Measurements from ENCODE around the gene NUMA1.

NUMA1 gene

GRCh38 chr11:72102946-72103753 is 22.8 kb upstream of the NUMA1 start, which contains the start of gene LAMTOR1:
Gene LAMTOR1 (minus strand): TSS chr11:72103297. CDS start chr11:72103224, 73 bp downstream.
- intact Hi-C loops (cut with DNase I): loop anchor here (1.0 to 5.0 kb wide), 3 partner anchors 9 to 176 kb away; partner anchors contain the start of genes ANAPC15, LRRC51, NUMA1 and RNF121

GRCh38 chr11:72102631-72102945 is 22.2 kb upstream of the NUMA1 start:
- DNase-seq: no peak
- intact Hi-C loops (cut with DNase I): loop anchor here (5.0 kb wide), 1 partner anchor 175 kb away; the partner anchor contains the start of genes RNF121 and XNDC1N

More at GRCh38 chr11:72102946-72103753, 22.8 kb upstream of the NUMA1 start, which contains the start of gene LAMTOR1:
- DNase-seq: peak; percentile 97 to 100 (median 99)

- intact Hi-C loops (cut with DNase I): loop anchor here (5.0 kb wide), 1 partner anchor 175 kb away; the partner anchor contains the start of genes RNF121 and XNDC1N
- peak in 1 of 10 donors; percentile 9 for DNase-seq
Measured at GRCh38 chr11:72102162-72102561, 21.8 kb upstream of the NUMA1 start.

GRCh38 chr11:72100462-72100861 is 20.1 kb upstream of the NUMA1 start:
- DNase-seq: no peak
- intact Hi-C loops (cut with DNase I): loop anchor here (5.0 kb wide), 1 partner anchor 173 kb away; the partner anchor contains the start of genes RNF121 and XNDC1N

- DNase-seq: peak in 1 of 10 donors; percentile 4
- intact Hi-C loops (cut with DNase I): loop anchor here (5.0 kb wide), 1 partner anchor 173 kb away; the partner anchor contains the start of genes RNF121 and XNDC1N
Measured at GRCh38 chr11:72100009-72100408, 19.7 kb upstream of the NUMA1 start.

GRCh38 chr11:72098741-72099140 is 18.4 kb upstream of the NUMA1 start:
- DNase-seq: no peak
- intact Hi-C loops (cut with DNase I): no loop called here

- intact Hi-C loops (cut with DNase I): loop anchor here (1.0 to 5.0 kb wide), 2 partner anchors 66 to 114 kb away; no protein-coding TSS in a partner anchor
- DNase-seq: peak in 8 of 10 donors; percentile 64 to 93 (median 77)
Measured at GRCh38 chr11:72091292-72091691, 10.9 kb upstream of the NUMA1 start.

- DNase-seq: no peak
- intact Hi-C loops (cut with DNase I): no loop called here
Measured at GRCh38 chr11:72088076-72088808, 7.9 kb upstream of the NUMA1 start.

GRCh38 chr11:72085621-72086351 is 5.4 kb upstream of the NUMA1 start:
- intact Hi-C loops (cut with DNase I): no loop called here
- peak in 4 of 10 donors; percentile 11 to 44 (median 30) for DNase-seq

- DNase-seq: no peak
- intact Hi-C loops (cut with DNase I): no loop called here
Measured at GRCh38 chr11:72084965-72085364, 4.6 kb upstream of the NUMA1 start.

GRCh38 chr11:72084076-72084475 is 3.7 kb upstream of the NUMA1 start:
- intact Hi-C loops (cut with DNase I): no loop called here
- DNase-seq: no peak

GRCh38 chr11:72083414-72083813 is 3.1 kb upstream of the NUMA1 start:
- DNase-seq: no peak
- intact Hi-C loops (cut with DNase I): no loop called here

GRCh38 chr11:72081821-72082453 is 1.6 kb upstream of the NUMA1 start:
- DNase-seq: peak in 1 of 10 donors; percentile 18
- intact Hi-C loops (cut with DNase I): loop anchor here (2.0 kb wide), 1 partner anchor 41 kb away; no protein-coding TSS in a partner anchor

- intact Hi-C loops (cut with DNase I): loop anchor here (2.0 kb wide), 1 partner anchor 40 kb away; no protein-coding TSS in a partner anchor
- no peak for DNase-seq
Measured at GRCh38 chr11:72081184-72081644, 872 bp upstream of the NUMA1 start.

- DNase-seq: peak in 2 of 10 donors; percentile 11 to 67
- intact Hi-C loops (cut with DNase I): loop anchor here (1.0 to 2.0 kb wide), 2 partner anchors 23 to 39 kb away; partner anchors contain the start of gene LAMTOR1
Measured at GRCh38 chr11:72079819-72080325, 470 bp downstream of the NUMA1 start.

- no peak for DNase-seq
- intact Hi-C loops (cut with DNase I): no loop called here
Measured at GRCh38 chr11:72078477-72078876, 1.9 kb downstream of the NUMA1 start.

GRCh38 chr11:72075756-72076155 is 4.6 kb downstream of the NUMA1 start:
- intact Hi-C loops (cut with DNase I): loop anchor here (1.0 kb wide), 1 partner anchor 25 kb away; no protein-coding TSS in a partner anchor
- DNase-seq: no peak

GRCh38 chr11:72075109-72075508 is 5.2 kb downstream of the NUMA1 start:
- intact Hi-C loops (cut with DNase I): loop anchor here (1.0 kb wide), 1 partner anchor 25 kb away; no protein-coding TSS in a partner anchor
- no peak for DNase-seq

- intact Hi-C loops (cut with DNase I): no loop called here
- no peak for DNase-seq
Measured at GRCh38 chr11:72072348-72072747, 8.0 kb downstream of the NUMA1 start.

All from posterior cingulate gyrus (tissue), 11 donors.